Measurements from ENCODE around the gene TTC39B.

- TF ChIP-seq CTCF (IDR thresholded peaks at IDR 0.05) (no peak), POLR2AphosphoS5 (IDR thresholded peaks at IDR 0.05) (no peak)
Observed at GRCh38 chr9:15300218-15300617, 6.8 kb downstream of the TTC39B start.
